WTC11 (cell line): Measurements from ENCODE around the gene CDH18. TPM values are rescaled to one million over a fixed set of nuclear protein-coding genes. Genes with fewer than 3 reads are reported as not detected.
A peak's percentile ranks its signal among the peaks of the same experiment; 100 is the strongest.

Source experiments
- ATAC-seq: fragments of 200-7000 bp; cut with Tn5 transposase; 2 replicates; pipeline ENCODE4 v1.10.0; 2021; ENCODE audit warnings: mild to moderate bottlenecking, moderate library complexity
- CTCF ChIA-PET: fragments of 300-600 bp; sonication (Branson Sonifier 250); formaldehyde crosslinking; loops from one replicate; lab custom pipeline; 2021; ENCODE audit warnings: antibody characterized with exemption; lab: Charles Lee
- POLR2A ChIA-PET: fragments of 350-600 bp; sonication (Branson Sonifier 250); formaldehyde crosslinking; loops from one replicate; lab custom pipeline; 2021; ENCODE audit warnings: antibody characterized with exemption; lab: Charles Lee
- DNase-seq: peaks from one replicate; pipeline ENCODE4 v3.0.0; 2021; ENCODE audit warnings: low spot score
- H3K27ac Mint-ChIP-seq: 2 replicates; pipeline ENCODE4 v1.8.0; 2021; ENCODE audit warnings: mixed read lengths
- H3K27me3 Mint-ChIP-seq: 2 replicates; pipeline ENCODE4 v1.8.0; 2021; ENCODE audit warnings: low read depth, mild to moderate bottlenecking, moderate library complexity, mixed read lengths
- H3K36me3 Mint-ChIP-seq: 2 replicates; pipeline ENCODE4 v1.8.0; 2021; ENCODE audit warnings: mixed read lengths
- H3K4me1 Mint-ChIP-seq: 2 replicates; pipeline ENCODE4 v1.8.0; 2022; ENCODE audit warnings: mixed read lengths
- H3K4me3 Mint-ChIP-seq: 2 replicates; pipeline ENCODE4 v1.8.0; 2021; ENCODE audit warnings: mild to moderate bottlenecking, moderate library complexity, mixed read lengths
- H3K9me3 Mint-ChIP-seq: 2 replicates; pipeline ENCODE4 v1.8.0; 2021; ENCODE audit warnings: mixed read lengths
- CREB1 ChIP-seq: sonication (generic); formaldehyde crosslinking; IDR thresholded peaks from 2 replicates; pipeline ENCODE4 v1.8.0; 2023; ENCODE audit warnings: mild to moderate bottlenecking, missing genetic modification reagents
- ELF4 ChIP-seq: sonication (generic); formaldehyde crosslinking; IDR thresholded peaks from 2 replicates; pipeline ENCODE4 v1.8.1; 2022; ENCODE audit warnings: low read depth, mild to moderate bottlenecking, moderate library complexity, missing genetic modification reagents
- FOXJ3 ChIP-seq: sonication (generic); formaldehyde crosslinking; IDR thresholded peaks from 2 replicates; pipeline ENCODE4 v1.9.0; 2021; ENCODE audit warnings: missing genetic modification reagents, mild to moderate bottlenecking, borderline replicate concordance
- HMGA2 ChIP-seq: fragments of 250-450 bp; sonication (Bioruptor Pico); IDR thresholded peaks from 2 replicates; pipeline ENCODE4 v1.4.0; 2021; ENCODE audit warnings: mild to moderate bottlenecking, moderate library complexity
- IRF2 ChIP-seq: sonication (generic); formaldehyde crosslinking; IDR thresholded peaks from 2 replicates; pipeline ENCODE4 v1.8.0; 2022; ENCODE audit warnings: low read depth, missing genetic modification reagents, borderline replicate concordance
- JAZF1 ChIP-seq: fragments of 250-450 bp; sonication (Bioruptor Pico); IDR thresholded peaks from 2 replicates; pipeline ENCODE4 v1.9.0; 2021; ENCODE audit warnings: moderate library complexity, mild to moderate bottlenecking, inconsistent platforms
- KAT7 ChIP-seq: sonication (generic); formaldehyde crosslinking; IDR thresholded peaks from 2 replicates; pipeline ENCODE4 v1.8.1; 2023; ENCODE audit warnings: missing genetic modification reagents, mild to moderate bottlenecking, borderline replicate concordance
- MYBL2 ChIP-seq: sonication (generic); formaldehyde crosslinking; IDR thresholded peaks from 2 replicates; pipeline ENCODE4 v1.8.1; 2023; ENCODE audit warnings: mild to moderate bottlenecking, moderate library complexity, missing genetic modification reagents
- NR2C2 ChIP-seq: sonication (generic); formaldehyde crosslinking; IDR thresholded peaks from 2 replicates; pipeline ENCODE4 v1.8.0; 2022; ENCODE audit warnings: mild to moderate bottlenecking, missing genetic modification reagents
- RELA ChIP-seq: sonication (generic); formaldehyde crosslinking; IDR thresholded peaks from 2 replicates; pipeline ENCODE4 v1.8.1; 2022; ENCODE audit warnings: missing genetic modification reagents, mild to moderate bottlenecking, borderline replicate concordance
- ZNF138 ChIP-seq: sonication (generic); formaldehyde crosslinking; conservative IDR thresholded peaks from 2 replicates; pipeline ENCODE4 v1.8.1; 2022; ENCODE audit warnings: mild to moderate bottlenecking, moderate library complexity, missing genetic modification reagents
- ZNF263 ChIP-seq: sonication (generic); formaldehyde crosslinking; IDR thresholded peaks from 2 replicates; pipeline ENCODE4 v1.8.1; 2022; ENCODE audit warnings: low read depth, mild to moderate bottlenecking, moderate library complexity, missing genetic modification reagents
- total RNA-seq: library from RNA; stranded (reverse); gene quantifications from 3 replicates; pipeline ENCODE4 v1.2.3, GENCODE V29; 2021
- TF ChIP-seq, protein P1 (sequence below): fragments of 250-450 bp; sonication (Bioruptor Pico); IDR thresholded peaks from 2 replicates; pipeline ENCODE4 v1.9.0; 2021; ENCODE audit warnings: mild to moderate bottlenecking
- TF ChIP-seq, protein P2 (sequence below): sonication (generic); formaldehyde crosslinking; IDR thresholded peaks from 2 replicates; pipeline ENCODE4 v1.8.1; 2022; ENCODE audit warnings: missing genetic modification reagents, borderline replicate concordance
- TF ChIP-seq, protein P3 (sequence below): sonication (generic); formaldehyde crosslinking; IDR thresholded peaks from 2 replicates; pipeline ENCODE4 v1.8.1; 2022; ENCODE audit warnings: mild to moderate bottlenecking, missing genetic modification reagents, moderate library complexity, borderline replicate concordance
- TF ChIP-seq, protein P4 (sequence below): sonication (generic); formaldehyde crosslinking; IDR thresholded peaks from 2 replicates; pipeline ENCODE4 v1.8.1; 2023; ENCODE audit warnings: mild to moderate bottlenecking, moderate library complexity, missing genetic modification reagents
- TF ChIP-seq, protein P5 (sequence below): fragments of 250-450 bp; sonication (Bioruptor Pico); IDR thresholded peaks from 2 replicates; pipeline ENCODE4 v1.9.0; 2021; ENCODE audit warnings: mild to moderate bottlenecking, borderline replicate concordance
- TF ChIP-seq, protein P6 (sequence below): sonication (generic); formaldehyde crosslinking; IDR thresholded peaks from 2 replicates; pipeline ENCODE4 v1.8.0; 2022; ENCODE audit warnings: mild to moderate bottlenecking, missing genetic modification reagents

The CDH18 gene
- total RNA-seq, 1 experiment from 2014 or later = 0.24 TPM

DNA sequence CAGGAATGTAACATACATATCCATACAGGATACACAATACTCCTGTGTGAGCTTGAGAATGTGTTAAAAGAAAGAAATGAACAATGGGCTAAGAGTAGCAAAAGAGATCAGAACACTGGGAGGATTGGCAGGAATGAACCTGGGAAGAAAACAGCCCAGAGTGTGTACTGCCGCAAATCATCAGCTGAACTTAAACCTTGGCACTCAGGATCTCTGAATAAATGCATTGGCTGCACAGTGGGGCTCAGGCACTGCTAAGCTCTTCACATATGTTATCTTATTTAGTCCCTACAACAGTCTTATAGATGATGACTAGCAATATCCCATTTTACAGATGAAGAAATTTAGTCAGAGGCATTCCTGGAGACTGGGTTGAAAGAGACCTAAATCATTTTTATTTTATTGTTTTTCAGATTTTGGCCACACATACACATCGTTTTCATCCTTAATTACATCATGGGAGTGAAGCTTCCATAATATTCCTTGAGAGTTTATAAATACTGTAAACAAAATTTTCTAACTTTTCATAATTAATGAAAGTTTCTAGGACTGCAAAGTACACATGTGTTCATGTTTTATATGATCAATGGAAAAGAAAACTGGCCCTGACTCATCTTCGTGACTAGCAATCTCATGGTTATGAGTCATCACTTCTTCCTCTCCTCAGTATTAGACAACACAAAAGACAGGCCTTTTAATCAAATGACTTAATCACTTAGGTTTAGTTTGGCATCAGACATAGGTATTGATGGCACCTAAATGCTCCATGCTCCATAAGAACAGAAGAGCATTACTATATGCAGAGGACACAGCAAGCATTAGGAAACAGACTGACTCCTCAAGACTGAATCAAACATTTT, 59.2 kb downstream of the CDH18 start:
- POLR2A ChIA-PET = no interaction called here
- H3K27ac Mint-ChIP-seq = no peak overlapping the region
- peaks cover 23% of the 10 kb centered on the region for H3K27me3 Mint-ChIP-seq
- CTCF ChIA-PET = no interaction called here
- H3K4me1 Mint-ChIP-seq = peaks cover 35% of the 10 kb centered on the region
- no peaks in the 10 kb centered on the region for H3K9me3 Mint-ChIP-seq
- TF ChIP-seq ELF4 (CRISPR knock-in tag) (no peak), KAT7 (CRISPR knock-in tag) (no peak), ZNF138 (CRISPR knock-in tag) (no peak), IRF2 (CRISPR knock-in tag) (no peak), RELA (CRISPR knock-in tag) (no peak), FOXJ3 (CRISPR knock-in tag) (no peak), MYBL2 (CRISPR knock-in tag) (no peak), HMGA2 (CRISPR knock-in tag) (no peak), ZNF263 (CRISPR knock-in tag) (no peak), CREB1 (CRISPR knock-in tag) (no peak), JAZF1 (no peak), NR2C2 (CRISPR knock-in tag) (no peak)
- TF ChIP-seq, protein P1, sequence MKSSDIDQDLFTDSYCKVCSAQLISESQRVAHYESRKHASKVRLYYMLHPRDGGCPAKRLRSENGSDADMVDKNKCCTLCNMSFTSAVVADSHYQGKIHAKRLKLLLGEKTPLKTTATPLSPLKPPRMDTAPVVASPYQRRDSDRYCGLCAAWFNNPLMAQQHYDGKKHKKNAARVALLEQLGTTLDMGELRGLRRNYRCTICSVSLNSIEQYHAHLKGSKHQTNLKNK (CRISPR knock-in tag) = no peak
- TF ChIP-seq, protein P2, sequence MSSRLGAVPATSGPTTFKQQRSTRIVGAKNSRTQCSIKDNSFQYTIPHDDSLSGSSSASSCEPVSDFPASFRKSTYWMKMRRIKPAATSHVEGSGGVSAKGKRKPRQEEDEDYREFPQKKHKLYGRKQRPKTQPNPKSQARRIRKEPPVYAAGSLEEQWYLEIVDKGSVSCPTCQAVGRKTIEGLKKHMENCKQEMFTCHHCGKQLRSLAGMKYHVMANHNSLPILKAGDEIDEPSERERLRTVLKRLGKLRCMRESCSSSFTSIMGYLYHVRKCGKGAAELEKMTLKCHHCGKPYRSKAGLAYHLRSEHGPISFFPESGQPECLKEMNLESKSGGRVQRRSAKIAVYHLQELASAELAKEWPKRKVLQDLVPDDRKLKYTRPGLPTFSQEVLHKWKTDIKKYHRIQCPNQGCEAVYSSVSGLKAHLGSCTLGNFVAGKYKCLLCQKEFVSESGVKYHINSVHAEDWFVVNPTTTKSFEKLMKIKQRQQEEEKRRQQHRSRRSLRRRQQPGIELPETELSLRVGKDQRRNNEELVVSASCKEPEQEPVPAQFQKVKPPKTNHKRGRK (CRISPR knock-in tag) = no peak
- TF ChIP-seq, protein P3, sequence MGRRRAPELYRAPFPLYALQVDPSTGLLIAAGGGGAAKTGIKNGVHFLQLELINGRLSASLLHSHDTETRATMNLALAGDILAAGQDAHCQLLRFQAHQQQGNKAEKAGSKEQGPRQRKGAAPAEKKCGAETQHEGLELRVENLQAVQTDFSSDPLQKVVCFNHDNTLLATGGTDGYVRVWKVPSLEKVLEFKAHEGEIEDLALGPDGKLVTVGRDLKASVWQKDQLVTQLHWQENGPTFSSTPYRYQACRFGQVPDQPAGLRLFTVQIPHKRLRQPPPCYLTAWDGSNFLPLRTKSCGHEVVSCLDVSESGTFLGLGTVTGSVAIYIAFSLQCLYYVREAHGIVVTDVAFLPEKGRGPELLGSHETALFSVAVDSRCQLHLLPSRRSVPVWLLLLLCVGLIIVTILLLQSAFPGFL = no peak
- TF ChIP-seq, protein P4, sequence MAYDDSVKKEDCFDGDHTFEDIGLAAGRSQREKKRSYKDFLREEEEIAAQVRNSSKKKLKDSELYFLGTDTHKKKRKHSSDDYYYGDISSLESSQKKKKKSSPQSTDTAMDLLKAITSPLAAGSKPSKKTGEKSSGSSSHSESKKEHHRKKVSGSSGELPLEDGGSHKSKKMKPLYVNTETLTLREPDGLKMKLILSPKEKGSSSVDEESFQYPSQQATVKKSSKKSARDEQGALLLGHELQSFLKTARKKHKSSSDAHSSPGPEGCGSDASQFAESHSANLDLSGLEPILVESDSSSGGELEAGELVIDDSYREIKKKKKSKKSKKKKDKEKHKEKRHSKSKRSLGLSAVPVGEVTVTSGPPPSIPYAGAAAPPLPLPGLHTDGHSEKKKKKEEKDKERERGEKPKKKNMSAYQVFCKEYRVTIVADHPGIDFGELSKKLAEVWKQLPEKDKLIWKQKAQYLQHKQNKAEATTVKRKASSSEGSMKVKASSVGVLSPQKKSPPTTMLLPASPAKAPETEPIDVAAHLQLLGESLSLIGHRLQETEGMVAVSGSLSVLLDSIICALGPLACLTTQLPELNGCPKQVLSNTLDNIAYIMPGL (CRISPR knock-in tag) = no peak
- TF ChIP-seq, protein P5, sequence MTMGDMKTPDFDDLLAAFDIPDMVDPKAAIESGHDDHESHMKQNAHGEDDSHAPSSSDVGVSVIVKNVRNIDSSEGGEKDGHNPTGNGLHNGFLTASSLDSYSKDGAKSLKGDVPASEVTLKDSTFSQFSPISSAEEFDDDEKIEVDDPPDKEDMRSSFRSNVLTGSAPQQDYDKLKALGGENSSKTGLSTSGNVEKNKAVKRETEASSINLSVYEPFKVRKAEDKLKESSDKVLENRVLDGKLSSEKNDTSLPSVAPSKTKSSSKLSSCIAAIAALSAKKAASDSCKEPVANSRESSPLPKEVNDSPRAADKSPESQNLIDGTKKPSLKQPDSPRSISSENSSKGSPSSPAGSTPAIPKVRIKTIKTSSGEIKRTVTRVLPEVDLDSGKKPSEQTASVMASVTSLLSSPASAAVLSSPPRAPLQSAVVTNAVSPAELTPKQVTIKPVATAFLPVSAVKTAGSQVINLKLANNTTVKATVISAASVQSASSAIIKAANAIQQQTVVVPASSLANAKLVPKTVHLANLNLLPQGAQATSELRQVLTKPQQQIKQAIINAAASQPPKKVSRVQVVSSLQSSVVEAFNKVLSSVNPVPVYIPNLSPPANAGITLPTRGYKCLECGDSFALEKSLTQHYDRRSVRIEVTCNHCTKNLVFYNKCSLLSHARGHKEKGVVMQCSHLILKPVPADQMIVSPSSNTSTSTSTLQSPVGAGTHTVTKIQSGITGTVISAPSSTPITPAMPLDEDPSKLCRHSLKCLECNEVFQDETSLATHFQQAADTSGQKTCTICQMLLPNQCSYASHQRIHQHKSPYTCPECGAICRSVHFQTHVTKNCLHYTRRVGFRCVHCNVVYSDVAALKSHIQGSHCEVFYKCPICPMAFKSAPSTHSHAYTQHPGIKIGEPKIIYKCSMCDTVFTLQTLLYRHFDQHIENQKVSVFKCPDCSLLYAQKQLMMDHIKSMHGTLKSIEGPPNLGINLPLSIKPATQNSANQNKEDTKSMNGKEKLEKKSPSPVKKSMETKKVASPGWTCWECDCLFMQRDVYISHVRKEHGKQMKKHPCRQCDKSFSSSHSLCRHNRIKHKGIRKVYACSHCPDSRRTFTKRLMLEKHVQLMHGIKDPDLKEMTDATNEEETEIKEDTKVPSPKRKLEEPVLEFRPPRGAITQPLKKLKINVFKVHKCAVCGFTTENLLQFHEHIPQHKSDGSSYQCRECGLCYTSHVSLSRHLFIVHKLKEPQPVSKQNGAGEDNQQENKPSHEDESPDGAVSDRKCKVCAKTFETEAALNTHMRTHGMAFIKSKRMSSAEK (CRISPR knock-in tag) = no peak
- TF ChIP-seq, protein P6, sequence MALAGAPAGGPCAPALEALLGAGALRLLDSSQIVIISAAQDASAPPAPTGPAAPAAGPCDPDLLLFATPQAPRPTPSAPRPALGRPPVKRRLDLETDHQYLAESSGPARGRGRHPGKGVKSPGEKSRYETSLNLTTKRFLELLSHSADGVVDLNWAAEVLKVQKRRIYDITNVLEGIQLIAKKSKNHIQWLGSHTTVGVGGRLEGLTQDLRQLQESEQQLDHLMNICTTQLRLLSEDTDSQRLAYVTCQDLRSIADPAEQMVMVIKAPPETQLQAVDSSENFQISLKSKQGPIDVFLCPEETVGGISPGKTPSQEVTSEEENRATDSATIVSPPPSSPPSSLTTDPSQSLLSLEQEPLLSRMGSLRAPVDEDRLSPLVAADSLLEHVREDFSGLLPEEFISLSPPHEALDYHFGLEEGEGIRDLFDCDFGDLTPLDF = no peak
- DNase-seq (no peak), ATAC-seq (peak; percentile 7; the same call in 1 of the 2 replicates)
- H3K36me3 Mint-ChIP-seq = no peaks in the 10 kb centered on the region
- peak overlapping the region; percentile 10; the same call in 1 of the 2 replicates for H3K4me3 Mint-ChIP-seq
